B cell (primary cell): Measurements from ENCODE around the gene EHD2.

Source experiments
- EZH2 ChIP-seq: IDR thresholded peaks from 2 replicates; pipeline ENCODE4 v1.6.1; 2012; ENCODE audit warnings: borderline replicate concordance, low read depth, mild to moderate bottlenecking, moderate library complexity, low read length; ENCODE audit not compliant: insufficient read depth, poor library complexity, severe bottlenecking
- TF ChIP-seq, protein P1 (sequence below): fragments of 200-600 bp; IDR thresholded peaks from one replicate; pipeline ENCODE4 v1.8.0; 2022; ENCODE audit warnings: antibody characterized with exemption, mild to moderate bottlenecking

- TF ChIP-seq, protein P1, sequence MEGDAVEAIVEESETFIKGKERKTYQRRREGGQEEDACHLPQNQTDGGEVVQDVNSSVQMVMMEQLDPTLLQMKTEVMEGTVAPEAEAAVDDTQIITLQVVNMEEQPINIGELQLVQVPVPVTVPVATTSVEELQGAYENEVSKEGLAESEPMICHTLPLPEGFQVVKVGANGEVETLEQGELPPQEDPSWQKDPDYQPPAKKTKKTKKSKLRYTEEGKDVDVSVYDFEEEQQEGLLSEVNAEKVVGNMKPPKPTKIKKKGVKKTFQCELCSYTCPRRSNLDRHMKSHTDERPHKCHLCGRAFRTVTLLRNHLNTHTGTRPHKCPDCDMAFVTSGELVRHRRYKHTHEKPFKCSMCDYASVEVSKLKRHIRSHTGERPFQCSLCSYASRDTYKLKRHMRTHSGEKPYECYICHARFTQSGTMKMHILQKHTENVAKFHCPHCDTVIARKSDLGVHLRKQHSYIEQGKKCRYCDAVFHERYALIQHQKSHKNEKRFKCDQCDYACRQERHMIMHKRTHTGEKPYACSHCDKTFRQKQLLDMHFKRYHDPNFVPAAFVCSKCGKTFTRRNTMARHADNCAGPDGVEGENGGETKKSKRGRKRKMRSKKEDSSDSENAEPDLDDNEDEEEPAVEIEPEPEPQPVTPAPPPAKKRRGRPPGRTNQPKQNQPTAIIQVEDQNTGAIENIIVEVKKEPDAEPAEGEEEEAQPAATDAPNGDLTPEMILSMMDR: no peak
- no peak for TF ChIP-seq EZH2
Measured at GRCh38 chr19:47729799-47730520, 16.7 kb downstream of the EHD2 start.
